ENCODE results near the gene HECA.
"Not testable (repeated sequence)": the region's sequence is repeated elsewhere in the genome, so short reads cannot be mapped to it uniquely, and the experiment has no call there.

HECA gene

GRCh38 chr6:139152088-139152891 is 17.4 kb downstream of the HECA start:
- Histone ChIP-seq H3K4me3 (ENCODE audit: low read length) (no peak overlapping the region), H3K36me3 (ENCODE audit: insufficient read depth, low read depth, low read length) (no peaks in the 10 kb centered on the region), H3K27me3 (ENCODE audit: insufficient read depth, low read length) (no peaks in the 10 kb centered on the region), H3K27ac (ENCODE audit: low read length) (no peak overlapping the region), H3K9me3 (ENCODE audit: insufficient read depth, low read depth, low read length) (no peaks in the 10 kb centered on the region), H3K4me1 (ENCODE audit: insufficient read depth, low read length) (peaks cover 9% of the 10 kb centered on the region), H3K9ac (ENCODE audit: low read depth, low read length) (no peak overlapping the region)

- no peak overlapping the region for H3K4me3 ChIP-seq (ENCODE audit: low read length)
- H3K27ac ChIP-seq (ENCODE audit: low read length) = no peak overlapping the region
- no peaks in the 10 kb centered on the region for H3K9me3 ChIP-seq (ENCODE audit: insufficient read depth, low read depth, low read length)
- H3K4me1 ChIP-seq (ENCODE audit: insufficient read depth, low read length) = peaks cover 9% of the 10 kb centered on the region
- H3K36me3 ChIP-seq (ENCODE audit: insufficient read depth, low read depth, low read length) = no peaks in the 10 kb centered on the region
- no peak overlapping the region for H3K9ac ChIP-seq (ENCODE audit: low read depth, low read length)
- H3K27me3 ChIP-seq (ENCODE audit: insufficient read depth, low read length) = no peaks in the 10 kb centered on the region
Measured at GRCh38 chr6:139152892-139153271, 18.0 kb downstream of the HECA start.

GRCh38 chr6:139153855-139154254 is 19.0 kb downstream of the HECA start:
- no peak overlapping the region for H3K27ac ChIP-seq (ENCODE audit: low read length)

GRCh38 chr6:139154881-139155547 is 20.1 kb downstream of the HECA start:
- no peak overlapping the region for H3K9ac ChIP-seq (ENCODE audit: low read depth, low read length)
- no peak overlapping the region for H3K27ac ChIP-seq (ENCODE audit: low read length)
- no peaks in the 10 kb centered on the region for H3K36me3 ChIP-seq (ENCODE audit: insufficient read depth, low read depth, low read length)
- H3K4me3 ChIP-seq (ENCODE audit: low read length) = no peak overlapping the region
- H3K27me3 ChIP-seq (ENCODE audit: insufficient read depth, low read length) = no peaks in the 10 kb centered on the region
- peaks cover 3% of the 10 kb centered on the region; the same call in 1 of the 2 replicates for H3K4me1 ChIP-seq (ENCODE audit: insufficient read depth, low read length)
- H3K9me3 ChIP-seq (ENCODE audit: insufficient read depth, low read depth, low read length) = no peaks in the 10 kb centered on the region

More at GRCh38 chr6:139153855-139154254, 19.0 kb downstream of the HECA start:
- Histone ChIP-seq H3K9me3 (ENCODE audit: insufficient read depth, low read depth, low read length) (no peaks in the 10 kb centered on the region), H3K9ac (ENCODE audit: low read depth, low read length) (no peak overlapping the region), H3K4me1 (ENCODE audit: insufficient read depth, low read length) (peaks cover 9% of the 10 kb centered on the region), H3K27me3 (ENCODE audit: insufficient read depth, low read length) (no peaks in the 10 kb centered on the region), H3K4me3 (ENCODE audit: low read length) (no peak overlapping the region), H3K36me3 (ENCODE audit: insufficient read depth, low read depth, low read length) (no peaks in the 10 kb centered on the region)

GRCh38 chr6:139156102-139156501 is 21.2 kb downstream of the HECA start:
- Histone ChIP-seq H3K27me3 (ENCODE audit: insufficient read depth, low read length) (no peaks in the 10 kb centered on the region), H3K9ac (ENCODE audit: low read depth, low read length) (no peak overlapping the region), H3K4me1 (ENCODE audit: insufficient read depth, low read length) (no peaks in the 10 kb centered on the region; the same call in 1 of the 2 replicates), H3K9me3 (ENCODE audit: insufficient read depth, low read depth, low read length) (no peaks in the 10 kb centered on the region), H3K27ac (ENCODE audit: low read length) (no peak overlapping the region), H3K36me3 (ENCODE audit: insufficient read depth, low read depth, low read length) (no peaks in the 10 kb centered on the region), H3K4me3 (ENCODE audit: low read length) (no peak overlapping the region)

- H3K9ac ChIP-seq (ENCODE audit: low read depth, low read length) = no peak overlapping the region
- no peak overlapping the region for H3K4me3 ChIP-seq (ENCODE audit: low read length)
- 0 out of 2 replicates have a peak, but pooled peaks cover 1% of the 10 kb centered on the region for H3K4me1 ChIP-seq (ENCODE audit: insufficient read depth, low read length)
- H3K27ac ChIP-seq (ENCODE audit: low read length) = no peak overlapping the region
- no peaks in the 10 kb centered on the region for H3K36me3 ChIP-seq (ENCODE audit: insufficient read depth, low read depth, low read length)
- H3K27me3 ChIP-seq (ENCODE audit: insufficient read depth, low read length) = no peaks in the 10 kb centered on the region
- no peaks in the 10 kb centered on the region for H3K9me3 ChIP-seq (ENCODE audit: insufficient read depth, low read depth, low read length)
Measured at GRCh38 chr6:139156551-139156950, 21.7 kb downstream of the HECA start.

- not testable (repeated sequence) for H3K4me1 ChIP-seq (ENCODE audit: insufficient read depth, low read length); H3K27me3 ChIP-seq (ENCODE audit: insufficient read depth, low read length); H3K9me3 ChIP-seq (ENCODE audit: insufficient read depth, low read depth, low read length); H3K9ac ChIP-seq (ENCODE audit: low read depth, low read length); H3K36me3 ChIP-seq (ENCODE audit: insufficient read depth, low read depth, low read length); H3K4me3 ChIP-seq (ENCODE audit: low read length); H3K27ac ChIP-seq (ENCODE audit: low read length)
Measured at GRCh38 chr6:139157086-139157485, 22.2 kb downstream of the HECA start.

- H3K27ac ChIP-seq (ENCODE audit: low read length) = no peak overlapping the region
- H3K36me3 ChIP-seq (ENCODE audit: insufficient read depth, low read depth, low read length) = no peaks in the 10 kb centered on the region
- H3K9me3 ChIP-seq (ENCODE audit: insufficient read depth, low read depth, low read length) = no peaks in the 10 kb centered on the region
- no peak overlapping the region for H3K9ac ChIP-seq (ENCODE audit: low read depth, low read length)
- no peaks in the 10 kb centered on the region for H3K27me3 ChIP-seq (ENCODE audit: insufficient read depth, low read length)
- peaks cover 6% of the 10 kb centered on the region; the same call in 1 of the 2 replicates for H3K4me1 ChIP-seq (ENCODE audit: insufficient read depth, low read length)
- H3K4me3 ChIP-seq (ENCODE audit: low read length) = no peak overlapping the region
Measured at GRCh38 chr6:139159016-139159415, 24.1 kb downstream of the HECA start.

- Histone ChIP-seq H3K27me3 (ENCODE audit: insufficient read depth, low read length) (no peaks in the 10 kb centered on the region), H3K4me1 (ENCODE audit: insufficient read depth, low read length) (peaks cover 6% of the 10 kb centered on the region; the same call in 1 of the 2 replicates), H3K4me3 (ENCODE audit: low read length) (no peak overlapping the region), H3K9me3 (ENCODE audit: insufficient read depth, low read depth, low read length) (no peaks in the 10 kb centered on the region), H3K36me3 (ENCODE audit: insufficient read depth, low read depth, low read length) (no peaks in the 10 kb centered on the region), H3K9ac (ENCODE audit: low read depth, low read length) (no peak overlapping the region), H3K27ac (ENCODE audit: low read length) (no peak overlapping the region)
Measured at GRCh38 chr6:139161169-139161568, 26.3 kb downstream of the HECA start.

GRCh38 chr6:139161817-139162284 is 27.0 kb downstream of the HECA start:
- H3K36me3 ChIP-seq (ENCODE audit: insufficient read depth, low read depth, low read length) = peaks cover under 1% of the 10 kb centered on the region
- H3K9me3 ChIP-seq (ENCODE audit: insufficient read depth, low read depth, low read length) = no peaks in the 10 kb centered on the region
- no peaks in the 10 kb centered on the region for H3K27me3 ChIP-seq (ENCODE audit: insufficient read depth, low read length)
- H3K4me3 ChIP-seq (ENCODE audit: low read length) = no peak overlapping the region
- H3K9ac ChIP-seq (ENCODE audit: low read depth, low read length) = no peak overlapping the region
- H3K27ac ChIP-seq (ENCODE audit: low read length) = no peak overlapping the region
- H3K4me1 ChIP-seq (ENCODE audit: insufficient read depth, low read length) = peaks cover 6% of the 10 kb centered on the region; the same call in 1 of the 2 replicates

GRCh38 chr6:139164001-139164400 is 29.1 kb downstream of the HECA start:
- Histone ChIP-seq H3K4me1 (ENCODE audit: insufficient read depth, low read length) (peaks cover 6% of the 10 kb centered on the region; the same call in 1 of the 2 replicates), H3K27ac (ENCODE audit: low read length) (no peak overlapping the region), H3K9me3 (ENCODE audit: insufficient read depth, low read depth, low read length) (no peaks in the 10 kb centered on the region), H3K9ac (ENCODE audit: low read depth, low read length) (no peak overlapping the region), H3K4me3 (ENCODE audit: low read length) (no peak overlapping the region), H3K36me3 (ENCODE audit: insufficient read depth, low read depth, low read length) (peaks cover 4% of the 10 kb centered on the region), H3K27me3 (ENCODE audit: insufficient read depth, low read length) (no peaks in the 10 kb centered on the region)

- Histone ChIP-seq H3K36me3 (ENCODE audit: insufficient read depth, low read depth, low read length) (peaks cover 4% of the 10 kb centered on the region), H3K27ac (ENCODE audit: low read length) (no peak overlapping the region), H3K9ac (ENCODE audit: low read depth, low read length) (no peak overlapping the region), H3K27me3 (ENCODE audit: insufficient read depth, low read length) (no peaks in the 10 kb centered on the region), H3K4me3 (ENCODE audit: low read length) (no peak overlapping the region), H3K9me3 (ENCODE audit: insufficient read depth, low read depth, low read length) (no peaks in the 10 kb centered on the region), H3K4me1 (ENCODE audit: insufficient read depth, low read length) (peaks cover 6% of the 10 kb centered on the region; the same call in 1 of the 2 replicates)
Measured at GRCh38 chr6:139165324-139165723, 30.4 kb downstream of the HECA start.

Data from iPS-20b (cell line).